ENCODE data around the gene LRGUK.
"Not testable (repeated sequence)": the region's sequence is repeated elsewhere in the genome, so short reads cannot be mapped to it uniquely, and the experiment has no call there.

Gene LRGUK

GRCh38 chr7:134212576-134213546 is 85.7 kb downstream of the LRGUK start:
- Histone ChIP-seq H3K79me2 (ENCODE audit: insufficient read depth, low read length) (no peaks in the 10 kb centered on the region), H3K27me3 (ENCODE audit: insufficient read depth, low read length) (no peaks in the 10 kb centered on the region), H3K9ac (ENCODE audit: low read length) (no peak overlapping the region), H3K4me3 (ENCODE audit: low read depth, low read length, poor library complexity, severe bottlenecking) (no peak overlapping the region), H3K36me3 (ENCODE audit: insufficient read depth, low read length) (no peaks in the 10 kb centered on the region), H3K4me2 (ENCODE audit: low read length) (no peak overlapping the region), H3F3A (ENCODE audit: insufficient read depth, low read length) (no peaks in the 10 kb centered on the region), H3K9me3 (ENCODE audit: low read length) (no peaks in the 10 kb centered on the region), H4K20me1 (ENCODE audit: insufficient read depth, low read length) (no peaks in the 10 kb centered on the region), H3K9me2 (ENCODE audit: low read depth, low read length) (no peaks in the 10 kb centered on the region), H2AFZ (ENCODE audit: low read length) (no peak overlapping the region), H3K27ac (ENCODE audit: low read depth, low read length, poor library complexity, severe bottlenecking) (no peak overlapping the region), H3K4me1 (ENCODE audit: insufficient read depth, low read length, severe bottlenecking) (peaks cover 11% of the 10 kb centered on the region)
- TF ChIP-seq EZH2 (IDR thresholded peaks at IDR 0.05; ENCODE audit: borderline replicate concordance, low read length) = no peak
- TF ChIP-seq, protein P1, sequence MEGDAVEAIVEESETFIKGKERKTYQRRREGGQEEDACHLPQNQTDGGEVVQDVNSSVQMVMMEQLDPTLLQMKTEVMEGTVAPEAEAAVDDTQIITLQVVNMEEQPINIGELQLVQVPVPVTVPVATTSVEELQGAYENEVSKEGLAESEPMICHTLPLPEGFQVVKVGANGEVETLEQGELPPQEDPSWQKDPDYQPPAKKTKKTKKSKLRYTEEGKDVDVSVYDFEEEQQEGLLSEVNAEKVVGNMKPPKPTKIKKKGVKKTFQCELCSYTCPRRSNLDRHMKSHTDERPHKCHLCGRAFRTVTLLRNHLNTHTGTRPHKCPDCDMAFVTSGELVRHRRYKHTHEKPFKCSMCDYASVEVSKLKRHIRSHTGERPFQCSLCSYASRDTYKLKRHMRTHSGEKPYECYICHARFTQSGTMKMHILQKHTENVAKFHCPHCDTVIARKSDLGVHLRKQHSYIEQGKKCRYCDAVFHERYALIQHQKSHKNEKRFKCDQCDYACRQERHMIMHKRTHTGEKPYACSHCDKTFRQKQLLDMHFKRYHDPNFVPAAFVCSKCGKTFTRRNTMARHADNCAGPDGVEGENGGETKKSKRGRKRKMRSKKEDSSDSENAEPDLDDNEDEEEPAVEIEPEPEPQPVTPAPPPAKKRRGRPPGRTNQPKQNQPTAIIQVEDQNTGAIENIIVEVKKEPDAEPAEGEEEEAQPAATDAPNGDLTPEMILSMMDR (IDR thresholded peaks at IDR 0.05; ENCODE audit: low read length) = no peak

- Histone ChIP-seq H2AFZ (ENCODE audit: low read length) (no peak overlapping the region), H3K36me3 (ENCODE audit: insufficient read depth, low read length) (no peaks in the 10 kb centered on the region), H3K4me1 (ENCODE audit: insufficient read depth, low read length, severe bottlenecking) (no peaks in the 10 kb centered on the region), H3K4me3 (ENCODE audit: low read depth, low read length, poor library complexity, severe bottlenecking) (no peak overlapping the region), H3K4me2 (ENCODE audit: low read length) (no peak overlapping the region), H3K27me3 (ENCODE audit: insufficient read depth, low read length) (no peaks in the 10 kb centered on the region), H3K9me3 (ENCODE audit: low read length) (no peaks in the 10 kb centered on the region), H3F3A (ENCODE audit: insufficient read depth, low read length) (no peaks in the 10 kb centered on the region), H3K27ac (ENCODE audit: low read depth, low read length, poor library complexity, severe bottlenecking) (no peak overlapping the region), H3K79me2 (ENCODE audit: insufficient read depth, low read length) (no peaks in the 10 kb centered on the region), H3K9me2 (ENCODE audit: low read depth, low read length) (no peaks in the 10 kb centered on the region), H4K20me1 (ENCODE audit: insufficient read depth, low read length) (no peaks in the 10 kb centered on the region), H3K9ac (ENCODE audit: low read length) (no peak overlapping the region)
- TF ChIP-seq, protein P1 (IDR thresholded peaks at IDR 0.05; ENCODE audit: low read length) = no peak
- TF ChIP-seq EZH2 (IDR thresholded peaks at IDR 0.05; ENCODE audit: borderline replicate concordance, low read length) = no peak
Observed at GRCh38 chr7:134220236-134220635, 93.1 kb downstream of the LRGUK start.

- H3K9ac ChIP-seq (ENCODE audit: low read length); H3F3A ChIP-seq (ENCODE audit: insufficient read depth, low read length); H3K9me3 ChIP-seq (ENCODE audit: low read length); H3K4me3 ChIP-seq (ENCODE audit: low read depth, low read length, poor library complexity, severe bottlenecking); H2AFZ ChIP-seq (ENCODE audit: low read length); H3K27ac ChIP-seq (ENCODE audit: low read depth, low read length, poor library complexity, severe bottlenecking); H3K79me2 ChIP-seq (ENCODE audit: insufficient read depth, low read length); H3K36me3 ChIP-seq (ENCODE audit: insufficient read depth, low read length); H4K20me1 ChIP-seq (ENCODE audit: insufficient read depth, low read length); H3K9me2 ChIP-seq (ENCODE audit: low read depth, low read length); H3K4me2 ChIP-seq (ENCODE audit: low read length); H3K27me3 ChIP-seq (ENCODE audit: insufficient read depth, low read length): not testable (repeated sequence)
- peaks cover 12% of the 10 kb centered on the region for H3K4me1 ChIP-seq (ENCODE audit: insufficient read depth, low read length, severe bottlenecking)
Observed at GRCh38 chr7:134231296-134231695, 104.2 kb downstream of the LRGUK start.

All from OCI-LY1 (cell line).